HCT116 (cell line): ENCODE results near the gene PRDM2. TPM values are rescaled to one million over a fixed set of nuclear protein-coding genes. Genes with fewer than 3 reads are reported as not detected.

Experiments
- ATAC-seq: fragments of 200-7000 bp; cut with Tn5 transposase; 2 replicates; pipeline ENCODE4 v1.9.1; 2020; ENCODE audit warnings: mild to moderate bottlenecking, moderate library complexity
- BruUV-seq: library from RNA; stranded (reverse); fragments of 400-500 nt; replicated peaks from 2 replicates; lab custom pipeline; 2021; lab: Mats Ljungman, UMichigan
- CTCF ChIA-PET: fragments of 300-600 bp; sonication (Branson Sonifier 250); formaldehyde crosslinking; loops from one replicate; lab custom pipeline; 2021; ENCODE audit warnings: antibody characterized with exemption; lab: Charles Lee
- POLR2A ChIA-PET: fragments of 300-600, 350-600 bp; sonication (Branson Sonifier 250); formaldehyde crosslinking; loops from one replicate; lab custom pipeline; 2021; ENCODE audit warnings: antibody characterized with exemption; lab: Charles Lee
- RAD21 ChIA-PET, 2 experiments: fragments of 300-600 bp; sonication (Branson Sonifier 250); formaldehyde crosslinking; loops; one replicate each; lab custom pipeline; 2023; ENCODE audit warnings: low total read pairs in 2 of 2; ENCODE audit not compliant: uncharacterized antibody in 2 of 2, unreplicated experiment in 2 of 2, low non-redundant PET in 1 of 2; lab: Charles Lee
- DNase-seq: peaks from one replicate; pipeline ENCODE4 v3.0.0-alpha.2; 2010; ENCODE audit warnings: low read depth, low spot score
- H2AFZ ChIP-seq: fragments of 200-600 bp; shearing (Covaris generic), sonication (generic); 2 replicates; pipeline ENCODE4 v1.6.1; 2017; ENCODE audit warnings: low read depth, mixed run types, mixed read lengths, antibody characterized with exemption, low read length; ENCODE audit not compliant: poor library complexity, severe bottlenecking
- H3K27ac ChIP-seq: 2 replicates; pipeline ENCODE4 v1.5.1; 2012; ENCODE audit warnings: low read depth, low read length
- H3K27me3 ChIP-seq: fragments of 200-600 bp; sonication (generic); 2 replicates; pipeline ENCODE4 v1.6.1; 2016; ENCODE audit warnings: mixed run types, low read length, mixed read lengths; ENCODE audit not compliant: insufficient read depth
- H3K36me3 ChIP-seq, 2 experiments: fragments of 200-500 bp in 1 of 2; fragments of 200-600 bp in 1 of 2; sonication (Bioruptor generic) in 1 of 2; sonication (generic) in 1 of 2; 2 replicates each; pipeline versions ENCODE4 v1.5.1 to v1.6.1; 2014 to 2016; ENCODE audit warnings: low read length in 2 of 2, inconsistent platforms in 1 of 2, mixed read lengths in 1 of 2, mixed run types in 1 of 2; ENCODE audit not compliant: insufficient read depth in 2 of 2, control insufficient read depth in 1 of 2
- H3K4me1 ChIP-seq, 2 experiments: fragments of 200-600 bp in 1 of 2; sonication (generic) in 1 of 2; 2 replicates each; pipeline versions ENCODE4 v1.5.1 to v1.6.1; 2012 to 2017; ENCODE audit warnings: low read length in 2 of 2, inconsistent platforms in 1 of 2, mild to moderate bottlenecking in 1 of 2, mixed read lengths in 1 of 2, mixed run types in 1 of 2, moderate library complexity in 1 of 2; ENCODE audit not compliant: insufficient read depth in 2 of 2, control insufficient read depth in 1 of 2
- H3K4me2 ChIP-seq: fragments of 200-600 bp; sonication (generic); 2 replicates; pipeline ENCODE4 v1.6.1; 2017; ENCODE audit warnings: mixed run types, low read length, mixed read lengths
- H3K4me3 ChIP-seq, 2 experiments: fragments of 200-600 bp in 1 of 2; sonication (generic) in 1 of 2; replicated peaks in 1 of 2; 2 replicates each; pipeline ENCODE4 v1.5.1; 2011 to 2016; ENCODE audit warnings: low read length in 2 of 2, control low read depth in 1 of 2, low read depth in 1 of 2, mild to moderate bottlenecking in 1 of 2, mixed read lengths in 1 of 2, mixed run types in 1 of 2
- H3K79me2 ChIP-seq: fragments of 200-600 bp; sonication (generic); 2 replicates; pipeline ENCODE4 v1.6.1; 2017; ENCODE audit warnings: mild to moderate bottlenecking, mixed run types, low read length, moderate library complexity, mixed read lengths; ENCODE audit not compliant: insufficient read depth
- H3K9ac ChIP-seq: fragments of 200-600 bp; sonication (generic); 2 replicates; pipeline ENCODE4 v1.6.1; 2016; ENCODE audit warnings: low read length, mixed read lengths
- H3K9me2 ChIP-seq: fragments of 200-600 bp; sonication (generic), shearing (Covaris generic); 2 replicates; pipeline ENCODE4 v1.6.1; 2017; ENCODE audit warnings: mixed run types, mild to moderate bottlenecking, moderate library complexity; ENCODE audit not compliant: insufficient read depth
- H3K9me3 ChIP-seq, 2 experiments: fragments of 200-500 bp in 1 of 2; fragments of 200-600 bp in 1 of 2; sonication (Bioruptor generic) in 1 of 2; sonication (generic) in 1 of 2; 2 replicates each; pipeline ENCODE4 v1.6.1; 2014 to 2017; ENCODE audit warnings: low read length in 2 of 2, mixed read lengths in 2 of 2, inconsistent platforms in 1 of 2, low read depth in 1 of 2, mild to moderate bottlenecking in 1 of 2, mixed run types in 1 of 2, moderate library complexity in 1 of 2; ENCODE audit not compliant: control insufficient read depth in 1 of 2, insufficient read depth in 1 of 2
- H4K20me1 ChIP-seq: fragments of 200-600 bp; sonication (generic), shearing (Covaris generic); 2 replicates; pipeline ENCODE4 v1.6.1; 2017; ENCODE audit warnings: mixed run types, mild to moderate bottlenecking, moderate library complexity; ENCODE audit not compliant: insufficient read depth
- EGR1 ChIP-seq: IDR thresholded peaks from 2 replicates; pipeline ENCODE4 v1.6.1; 2012; ENCODE audit warnings: low read depth
- ELF1 ChIP-seq: IDR thresholded peaks from 2 replicates; pipeline ENCODE4 v1.6.1; 2012; ENCODE audit warnings: low read depth, borderline replicate concordance
- EZH2 ChIP-seq: fragments of 200-600 bp; sonication (generic); IDR thresholded peaks from 2 replicates; pipeline ENCODE4 v1.6.1; 2017; ENCODE audit warnings: antibody characterized with exemption, mixed run types
- JUND ChIP-seq: IDR thresholded peaks from 2 replicates; pipeline ENCODE4 v1.6.1; 2012
- POLR2A ChIP-seq: IDR thresholded peaks from 2 replicates; pipeline ENCODE4 v1.7.0; 2011; ENCODE audit warnings: borderline replicate concordance; ENCODE audit not compliant: insufficient read depth, insufficient read length; ENCODE audit errors: extremely low read depth
- SIN3A ChIP-seq: IDR thresholded peaks from 2 replicates; pipeline ENCODE4 v1.6.1; 2012; ENCODE audit warnings: low read depth
- SP1 ChIP-seq: IDR thresholded peaks from 2 replicates; pipeline ENCODE4 v1.6.1; 2012; ENCODE audit warnings: low read depth
- SRF ChIP-seq: IDR thresholded peaks from 2 replicates; pipeline ENCODE4 v1.6.1; 2012; ENCODE audit warnings: low read depth
- TCF7L2 ChIP-seq: IDR thresholded peaks from 2 replicates; pipeline ENCODE4 v1.7.0; 2011; ENCODE audit warnings: borderline replicate concordance, inconsistent platforms; ENCODE audit not compliant: insufficient read depth, insufficient read length; ENCODE audit errors: extremely low read depth
- ZFX ChIP-seq: fragments of 450-650 bp; IDR thresholded peaks from 2 replicates; pipeline ENCODE4 v1.6.1; 2017
- ZNF274 ChIP-seq: fragments of 200-500 bp; sonication (Bioruptor generic); IDR thresholded peaks from 2 replicates; pipeline ENCODE4 v1.6.1; 2014; ENCODE audit warnings: mild to moderate bottlenecking, low read depth, low read length, inconsistent platforms
- intact Hi-C: fragments of 100-400 bp; cut with micrococcal nuclease; formaldehyde crosslinking; loops from 2 replicates; pipeline ENCODE4 v1.10.0; 2022
- total RNA-seq: library from RNA; stranded (reverse); gene quantifications from one replicate; pipeline ENCODE4 v1.2.1, GENCODE V29; 2021; ENCODE audit not compliant: unreplicated experiment
- TF ChIP-seq, protein P1 (sequence below): IDR thresholded peaks from 2 replicates; pipeline ENCODE4 v1.6.1; 2012; ENCODE audit warnings: low read depth
- TF ChIP-seq, protein P2 (sequence below), 3 experiments: fragments of 200-600 bp in 1 of 3; sonication (generic) in 1 of 3; IDR thresholded peaks in 2 of 3; conservative IDR thresholded peaks in 1 of 3; 2 replicates each; pipeline ENCODE4 v1.5.1; 2012 to 2017; ENCODE audit warnings: low read depth in 2 of 3, low read length in 2 of 3, antibody characterized with exemption in 1 of 3, borderline replicate concordance in 1 of 3, control low read depth in 1 of 3, mild to moderate bottlenecking in 1 of 3, mixed read lengths in 1 of 3, mixed run types in 1 of 3, moderate library complexity in 1 of 3; ENCODE audit not compliant: insufficient read depth in 1 of 3
- TF ChIP-seq, protein P3 (sequence below): IDR thresholded peaks from 2 replicates; pipeline ENCODE4 v1.6.1; 2011; ENCODE audit warnings: mild to moderate bottlenecking, low read length, moderate library complexity; ENCODE audit not compliant: insufficient replicate concordance; ENCODE audit errors: extremely low read depth

Gene PRDM2
- total RNA-seq, 1 experiment from 2014 or later: 17.3 TPM

GRCh38 chr1:13772271-13772670 is 72.3 kb downstream of the PRDM2 start:
- no peak for ATAC-seq
- intact Hi-C loops: no loop called here
- Histone ChIP-seq H4K20me1 (peaks cover 4% of the 10 kb centered on the region; the same call in 1 of the 2 replicates), H3K9ac (no peak overlapping the region)
- TF ChIP-seq, protein P1, sequence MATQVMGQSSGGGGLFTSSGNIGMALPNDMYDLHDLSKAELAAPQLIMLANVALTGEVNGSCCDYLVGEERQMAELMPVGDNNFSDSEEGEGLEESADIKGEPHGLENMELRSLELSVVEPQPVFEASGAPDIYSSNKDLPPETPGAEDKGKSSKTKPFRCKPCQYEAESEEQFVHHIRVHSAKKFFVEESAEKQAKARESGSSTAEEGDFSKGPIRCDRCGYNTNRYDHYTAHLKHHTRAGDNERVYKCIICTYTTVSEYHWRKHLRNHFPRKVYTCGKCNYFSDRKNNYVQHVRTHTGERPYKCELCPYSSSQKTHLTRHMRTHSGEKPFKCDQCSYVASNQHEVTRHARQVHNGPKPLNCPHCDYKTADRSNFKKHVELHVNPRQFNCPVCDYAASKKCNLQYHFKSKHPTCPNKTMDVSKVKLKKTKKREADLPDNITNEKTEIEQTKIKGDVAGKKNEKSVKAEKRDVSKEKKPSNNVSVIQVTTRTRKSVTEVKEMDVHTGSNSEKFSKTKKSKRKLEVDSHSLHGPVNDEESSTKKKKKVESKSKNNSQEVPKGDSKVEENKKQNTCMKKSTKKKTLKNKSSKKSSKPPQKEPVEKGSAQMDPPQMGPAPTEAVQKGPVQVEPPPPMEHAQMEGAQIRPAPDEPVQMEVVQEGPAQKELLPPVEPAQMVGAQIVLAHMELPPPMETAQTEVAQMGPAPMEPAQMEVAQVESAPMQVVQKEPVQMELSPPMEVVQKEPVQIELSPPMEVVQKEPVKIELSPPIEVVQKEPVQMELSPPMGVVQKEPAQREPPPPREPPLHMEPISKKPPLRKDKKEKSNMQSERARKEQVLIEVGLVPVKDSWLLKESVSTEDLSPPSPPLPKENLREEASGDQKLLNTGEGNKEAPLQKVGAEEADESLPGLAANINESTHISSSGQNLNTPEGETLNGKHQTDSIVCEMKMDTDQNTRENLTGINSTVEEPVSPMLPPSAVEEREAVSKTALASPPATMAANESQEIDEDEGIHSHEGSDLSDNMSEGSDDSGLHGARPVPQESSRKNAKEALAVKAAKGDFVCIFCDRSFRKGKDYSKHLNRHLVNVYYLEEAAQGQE: no peak
- TF ChIP-seq, protein P2, sequence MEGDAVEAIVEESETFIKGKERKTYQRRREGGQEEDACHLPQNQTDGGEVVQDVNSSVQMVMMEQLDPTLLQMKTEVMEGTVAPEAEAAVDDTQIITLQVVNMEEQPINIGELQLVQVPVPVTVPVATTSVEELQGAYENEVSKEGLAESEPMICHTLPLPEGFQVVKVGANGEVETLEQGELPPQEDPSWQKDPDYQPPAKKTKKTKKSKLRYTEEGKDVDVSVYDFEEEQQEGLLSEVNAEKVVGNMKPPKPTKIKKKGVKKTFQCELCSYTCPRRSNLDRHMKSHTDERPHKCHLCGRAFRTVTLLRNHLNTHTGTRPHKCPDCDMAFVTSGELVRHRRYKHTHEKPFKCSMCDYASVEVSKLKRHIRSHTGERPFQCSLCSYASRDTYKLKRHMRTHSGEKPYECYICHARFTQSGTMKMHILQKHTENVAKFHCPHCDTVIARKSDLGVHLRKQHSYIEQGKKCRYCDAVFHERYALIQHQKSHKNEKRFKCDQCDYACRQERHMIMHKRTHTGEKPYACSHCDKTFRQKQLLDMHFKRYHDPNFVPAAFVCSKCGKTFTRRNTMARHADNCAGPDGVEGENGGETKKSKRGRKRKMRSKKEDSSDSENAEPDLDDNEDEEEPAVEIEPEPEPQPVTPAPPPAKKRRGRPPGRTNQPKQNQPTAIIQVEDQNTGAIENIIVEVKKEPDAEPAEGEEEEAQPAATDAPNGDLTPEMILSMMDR (IDR thresholded peaks at IDR 0.05 in 2 of 3, conservative IDR thresholded peaks at IDR 0.05 in 1 of 3; ENCODE audit: borderline replicate concordance in 1 of 3, insufficient read depth in 1 of 3, low read depth in 2 of 3, low read length in 2 of 3): no peak
- TF ChIP-seq ZFX (no peak), ELF1 (no peak), SP1 (no peak), POLR2A (no peak), EGR1 (no peak), ZNF274 (no peak), JUND (no peak), EZH2 (no peak), SRF (no peak), SIN3A (no peak), TCF7L2 (no peak)
- TF ChIP-seq, protein P3, sequence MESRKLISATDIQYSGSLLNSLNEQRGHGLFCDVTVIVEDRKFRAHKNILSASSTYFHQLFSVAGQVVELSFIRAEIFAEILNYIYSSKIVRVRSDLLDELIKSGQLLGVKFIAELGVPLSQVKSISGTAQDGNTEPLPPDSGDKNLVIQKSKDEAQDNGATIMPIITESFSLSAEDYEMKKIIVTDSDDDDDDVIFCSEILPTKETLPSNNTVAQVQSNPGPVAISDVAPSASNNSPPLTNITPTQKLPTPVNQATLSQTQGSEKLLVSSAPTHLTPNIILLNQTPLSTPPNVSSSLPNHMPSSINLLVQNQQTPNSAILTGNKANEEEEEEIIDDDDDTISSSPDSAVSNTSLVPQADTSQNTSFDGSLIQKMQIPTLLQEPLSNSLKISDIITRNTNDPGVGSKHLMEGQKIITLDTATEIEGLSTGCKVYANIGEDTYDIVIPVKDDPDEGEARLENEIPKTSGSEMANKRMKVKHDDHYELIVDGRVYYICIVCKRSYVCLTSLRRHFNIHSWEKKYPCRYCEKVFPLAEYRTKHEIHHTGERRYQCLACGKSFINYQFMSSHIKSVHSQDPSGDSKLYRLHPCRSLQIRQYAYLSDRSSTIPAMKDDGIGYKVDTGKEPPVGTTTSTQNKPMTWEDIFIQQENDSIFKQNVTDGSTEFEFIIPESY: no peak
- TF ChIP-seq, all 23 proteins: peak for 0
- RAD21 ChIA-PET: no interaction called here
- H2AFZ ChIP-seq: no peak overlapping the region
- H3K4me1 ChIP-seq: peaks cover 5% of the 10 kb centered on the region in 2 experiments
- no peak for DNase-seq
- H3K9me3 ChIP-seq: no peaks in the 10 kb centered on the region
- H3K4me2 ChIP-seq: no peak overlapping the region
- H3K4me3 ChIP-seq: no peak overlapping the region
- H3K27me3 ChIP-seq: no peaks in the 10 kb centered on the region
- H3K9me2 ChIP-seq: no peaks in the 10 kb centered on the region
- CTCF ChIA-PET: interaction anchor here (1.0 kb wide), 1 partner anchor 15 kb away, joined by 3 read pairs; no protein-coding TSS in a partner anchor
- H3K27ac ChIP-seq: no peak overlapping the region
- peaks cover 72% of the 10 kb centered on the region for H3K79me2 ChIP-seq
- no TSS peak for BruUV-seq
- peaks cover 2 to 17% of the 10 kb centered on the region in 2 experiments; a peak in 1 of 4 replicates for H3K36me3 ChIP-seq
- POLR2A ChIA-PET: no interaction called here
